HL-60/S4 treated with phorbol 12-myristate 13-acetate at 8.2 ng/mL for 4 days and 3 days (cell line): ENCODE measurements around the gene PLOD2.

Experiments
- in situ Hi-C: fragments of 300-500 bp; cut with MboI; formaldehyde crosslinking; loops from 2 replicates; pipeline ENCODE4 v1.15.0; 2022; ENCODE audit warnings: low sequenced_read_pairs

The PLOD2 gene

GRCh38 chr3:146052056-146052790 lies 108.8 kb downstream of the PLOD2 start:
- in situ Hi-C loops = no loop called here

DNA sequence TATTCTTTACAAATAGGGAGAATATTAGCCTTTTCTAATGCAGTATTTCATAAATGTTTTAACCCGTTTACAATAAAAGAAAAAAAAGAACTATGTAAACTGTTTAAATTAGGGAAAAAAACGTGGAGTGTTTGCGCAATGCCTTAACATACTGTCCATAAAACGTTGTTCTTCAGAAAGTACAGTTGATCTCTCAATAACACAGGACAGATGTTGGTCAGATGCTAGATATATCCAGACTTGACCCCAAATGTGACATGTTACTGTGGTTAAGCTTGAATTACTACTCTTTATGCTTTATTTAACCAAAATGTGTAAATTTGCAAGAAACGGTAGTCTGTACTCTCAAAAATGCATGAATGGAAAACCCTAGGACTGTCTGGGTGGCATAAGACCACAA lies 110.3 kb downstream of the PLOD2 start:
- in situ Hi-C loops = no loop called here

DNA sequence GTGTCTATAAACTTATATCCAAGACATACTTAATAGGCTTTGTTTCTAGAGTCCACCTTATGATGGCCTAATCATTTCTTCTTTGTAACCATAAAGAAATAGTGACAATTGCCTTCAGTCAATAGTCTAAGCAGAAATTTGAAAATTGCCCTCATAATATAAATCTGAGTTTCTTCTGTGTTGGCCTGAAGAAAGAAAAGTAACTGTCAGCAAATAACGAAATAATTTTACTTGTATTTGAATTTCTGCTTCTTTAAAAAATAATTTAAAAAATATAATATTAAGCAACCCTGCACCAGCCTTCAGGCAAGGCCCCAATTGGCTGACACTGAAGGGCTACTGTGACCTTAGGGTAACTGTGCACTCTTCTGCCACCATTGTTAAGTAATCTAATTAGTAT lies 113.5 kb downstream of the PLOD2 start:
- in situ Hi-C loops = no loop called here

- in situ Hi-C loops = no loop called here
Measured at GRCh38 chr3:146044046-146044445, 116.9 kb downstream of the PLOD2 start.

DNA sequence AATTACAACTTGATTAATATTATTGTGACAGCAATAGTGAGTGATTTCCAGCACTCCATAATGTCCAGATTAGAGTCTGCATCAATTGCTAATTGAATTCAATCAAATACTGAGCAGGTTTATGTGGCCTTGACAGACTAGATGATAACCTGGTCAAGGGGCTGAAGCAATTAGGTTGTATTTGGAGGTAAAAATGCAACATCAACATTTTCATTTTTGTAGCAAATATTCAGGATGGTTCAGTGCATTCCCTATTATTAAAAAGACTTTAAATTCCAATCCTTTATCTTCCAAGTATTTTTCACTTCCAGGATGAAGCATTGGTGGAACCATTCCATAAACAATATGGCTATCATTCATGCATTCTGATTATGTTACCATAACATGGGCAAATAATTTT lies 120.4 kb downstream of the PLOD2 start:
- in situ Hi-C loops = no loop called here

- in situ Hi-C loops = no loop called here
Measured at GRCh38 chr3:146037697-146038096, 123.3 kb downstream of the PLOD2 start.

DNA sequence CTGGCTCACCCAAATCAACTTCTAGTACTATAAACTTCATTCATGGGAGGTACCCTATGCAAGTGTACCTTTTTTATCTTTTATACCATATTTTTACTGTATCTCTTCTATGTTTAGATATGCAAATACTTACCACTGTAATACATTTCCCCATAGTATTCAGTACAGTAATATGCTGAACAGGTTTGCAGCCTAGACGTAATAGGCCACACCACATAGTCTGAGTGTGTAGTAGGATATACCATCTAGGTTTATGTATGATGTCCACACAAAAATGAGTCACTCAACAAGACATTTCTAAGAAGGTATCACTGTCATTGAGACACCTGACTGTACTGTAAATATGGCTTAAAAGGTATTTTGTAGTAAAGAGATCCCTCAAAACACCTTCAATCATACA lies 124.7 kb downstream of the PLOD2 start:
- in situ Hi-C loops = no loop called here

- in situ Hi-C loops = no loop called here
Measured at GRCh38 chr3:146035366-146035765, 125.6 kb downstream of the PLOD2 start.

- in situ Hi-C loops = no loop called here
Measured at GRCh38 chr3:146033950-146034349, 127.0 kb downstream of the PLOD2 start.

DNA sequence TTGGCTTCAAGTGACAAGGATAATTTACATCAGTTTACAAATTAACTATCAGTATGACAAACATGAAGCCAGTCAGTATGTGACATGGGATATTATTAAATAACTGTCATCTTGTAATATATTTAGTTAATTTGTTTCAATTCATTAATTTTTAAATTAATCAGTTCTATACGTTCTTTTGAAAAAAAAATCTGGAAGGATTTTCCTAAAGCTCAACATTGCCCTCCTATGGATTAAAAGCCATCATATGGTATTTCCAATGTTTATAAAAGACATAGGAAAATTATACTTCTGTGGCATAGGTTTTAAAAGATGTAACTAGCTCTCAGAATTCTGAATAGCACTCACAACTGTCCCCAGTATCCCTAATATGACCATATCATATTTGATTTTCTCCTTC lies 134.4 kb downstream of the PLOD2 start:
- in situ Hi-C loops = no loop called here

DNA sequence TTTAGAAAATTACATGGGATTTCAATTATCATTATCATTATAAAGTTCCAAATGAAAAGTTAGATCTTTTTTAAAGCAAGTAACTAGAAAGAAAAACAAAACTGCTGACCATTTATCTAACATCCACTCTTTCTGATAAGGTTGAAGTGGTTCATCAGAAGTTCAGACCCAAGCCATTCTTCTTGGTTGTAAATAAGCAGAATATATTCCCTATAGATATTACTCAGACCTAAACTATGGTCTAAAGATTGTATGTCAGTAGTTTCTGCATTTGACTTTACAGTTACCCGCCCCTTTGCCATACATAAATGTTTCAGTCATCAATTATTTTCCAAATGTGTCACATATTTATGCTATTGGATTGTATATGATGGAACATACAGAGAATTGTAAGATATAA lies 136.7 kb downstream of the PLOD2 start:
- in situ Hi-C loops = no loop called here

- in situ Hi-C loops = no loop called here
Measured at GRCh38 chr3:146020969-146021368, 140.0 kb downstream of the PLOD2 start.

- in situ Hi-C loops = no loop called here
Measured at GRCh38 chr3:146019508-146019907, 141.5 kb downstream of the PLOD2 start.
